Large intestine (tissue), 3 donors: Measurements from ENCODE around the gene APOL4. TPM values are rescaled to one million over a fixed set of nuclear protein-coding genes. Genes with fewer than 3 reads are reported as not detected.
A peak's percentile ranks its signal among the peaks of the same experiment; 100 is the strongest.
"Not testable (repeated sequence)": the region's sequence is repeated elsewhere in the genome, so short reads cannot be mapped to it uniquely, and the experiment has no call there.

Experiments used
- DNase-seq, 2 donors: peaks; one replicate each; pipeline versions ENCODE4 v3.0.0 to v3.0.0-alpha.2; 2013
- H3K27ac ChIP-seq: one replicate; pipeline ENCODE4 v1.5.1; 2013; ENCODE audit warnings: low read length
- H3K27me3 ChIP-seq: 2 replicates; pipeline ENCODE4 v1.6.1; 2013; ENCODE audit warnings: low read length; ENCODE audit not compliant: control insufficient read depth, insufficient read depth
- H3K36me3 ChIP-seq: 2 replicates; pipeline ENCODE4 v1.6.1; 2013; ENCODE audit warnings: low read length; ENCODE audit not compliant: control insufficient read depth, insufficient read depth
- H3K4me1 ChIP-seq: one replicate; pipeline ENCODE4 v1.6.1; 2013; ENCODE audit warnings: low read length; ENCODE audit not compliant: control insufficient read depth, insufficient read depth
- H3K4me3 ChIP-seq: one replicate; pipeline ENCODE4 v1.5.1; 2013; ENCODE audit warnings: low read length
- H3K9me3 ChIP-seq: one replicate; pipeline ENCODE4 v1.6.1; 2013; ENCODE audit warnings: mild to moderate bottlenecking, low read depth, low read length, moderate library complexity; ENCODE audit not compliant: control insufficient read depth
- WGBS: methylation state at CpG from one replicate; pipeline ENCODE4 v1.1.5; 2013; ENCODE audit warnings: low lambda C conversion rate; ENCODE audit not compliant: insufficient coverage; 5-methylcytosine and 5-hydroxymethylcytosine counted together
- polyA plus RNA-seq: library from polyadenylated mRNA; unstranded; fragments of 120-200 nt; gene quantifications from one replicate; pipeline ENCODE4 v1.2.1, GENCODE V29; 2013

Gene APOL4
- polyA plus RNA-seq, 1 donor = 7.8 TPM

GRCh38 chr22:36208162-36208765 is 6.7 kb upstream of the APOL4 start:
- no CpG with 5 or more reads among the region's 1 CpG for WGBS
- Histone ChIP-seq H3K9me3 (peaks cover 8% of the 10 kb centered on the region), H3K27ac (peak overlapping the region; percentile 65), H3K36me3 (no peaks in the 10 kb centered on the region), H3K27me3 (no peaks in the 10 kb centered on the region), H3K4me3 (no peak overlapping the region), H3K4me1 (peaks cover 29% of the 10 kb centered on the region)
- DNase-seq = no peak

- Histone ChIP-seq H3K4me3 (no peak overlapping the region), H3K9me3 (peaks cover 8% of the 10 kb centered on the region), H3K27me3 (no peaks in the 10 kb centered on the region), H3K27ac (no peak overlapping the region), H3K36me3 (no peaks in the 10 kb centered on the region), H3K4me1 (peaks cover 33% of the 10 kb centered on the region)
- WGBS = no CpG with 5 or more reads among the region's 1 CpG
- DNase-seq = no peak
Observed at GRCh38 chr22:36206255-36206654, 4.6 kb upstream of the APOL4 start.

GRCh38 chr22:36205573-36205972 is 4.0 kb upstream of the APOL4 start:
- H3K27me3 ChIP-seq, H3K4me3 ChIP-seq, DNase-seq, H3K9me3 ChIP-seq, H3K27ac ChIP-seq, H3K36me3 ChIP-seq: not testable (repeated sequence)
- WGBS = no CpG with 5 or more reads among the region's 5 CpGs
- H3K4me1 ChIP-seq = peaks cover 33% of the 10 kb centered on the region

- Histone ChIP-seq H3K4me1 (peaks cover 33% of the 10 kb centered on the region), H3K27me3 (no peaks in the 10 kb centered on the region), H3K9me3 (peaks cover 5% of the 10 kb centered on the region), H3K27ac (peak overlapping the region; percentile 63), H3K36me3 (no peaks in the 10 kb centered on the region), H3K4me3 (peak overlapping the region; percentile 8)
- peak in 1 of 2 donors; percentile 64 for DNase-seq
- no CpG with 5 or more reads among the region's 6 CpGs for WGBS
Observed at GRCh38 chr22:36204632-36205015, 3.0 kb upstream of the APOL4 start.

GRCh38 chr22:36204001-36204631 is 2.5 kb upstream of the APOL4 start:
- no peaks in the 10 kb centered on the region for H3K36me3 ChIP-seq
- no peaks in the 10 kb centered on the region for H3K27me3 ChIP-seq
- WGBS = no CpG with 5 or more reads among the region's 8 CpGs
- H3K4me1 ChIP-seq = peaks cover 32% of the 10 kb centered on the region
- DNase-seq = no peak
- H3K4me3 ChIP-seq = peak overlapping the region; percentile 8
- peaks cover 5% of the 10 kb centered on the region for H3K9me3 ChIP-seq
- H3K27ac ChIP-seq = peak overlapping the region; percentile 63

GRCh38 chr22:36203441-36203840 is 1.8 kb upstream of the APOL4 start:
- WGBS = no CpG with 5 or more reads among the region's 7 CpGs
- DNase-seq = peak; percentile 48 to 77
- not testable (repeated sequence) for H3K27me3 ChIP-seq, H3K9me3 ChIP-seq, H3K27ac ChIP-seq, H3K36me3 ChIP-seq, H3K4me3 ChIP-seq
- H3K4me1 ChIP-seq = peaks cover 25% of the 10 kb centered on the region

- WGBS = no CpG with 5 or more reads among the region's 8 CpGs
- H3K4me3 ChIP-seq, H3K27me3 ChIP-seq, H3K27ac ChIP-seq, H3K9me3 ChIP-seq, H3K36me3 ChIP-seq: not testable (repeated sequence)
- peaks cover 26% of the 10 kb centered on the region for H3K4me1 ChIP-seq
- peak; percentile 58 to 79 for DNase-seq
Observed at GRCh38 chr22:36202906-36203305, 1.3 kb upstream of the APOL4 start.

- DNase-seq = not testable (repeated sequence)
Observed at GRCh38 chr22:36201025-36201424, 584 bp downstream of the APOL4 start.

GRCh38 chr22:36199001-36199551 is 2.5 kb downstream of the APOL4 start:
- Histone ChIP-seq H3K4me1 (peaks cover 21% of the 10 kb centered on the region), H3K4me3 (no peak overlapping the region), H3K9me3 (no peaks in the 10 kb centered on the region), H3K36me3 (no peaks in the 10 kb centered on the region), H3K27ac (no peak overlapping the region), H3K27me3 (no peaks in the 10 kb centered on the region)
- WGBS = no CpG with 5 or more reads among the region's 5 CpGs
- no peak for DNase-seq

More at GRCh38 chr22:36201025-36201424, 584 bp downstream of the APOL4 start:
- not testable (repeated sequence) for H3K9me3 ChIP-seq, H3K36me3 ChIP-seq, H3K27me3 ChIP-seq
- H3K27ac ChIP-seq = peak overlapping the region; percentile 59
- peak overlapping the region; percentile 5 for H3K4me3 ChIP-seq
- no CpG with 5 or more reads among the region's 5 CpGs for WGBS
- H3K4me1 ChIP-seq = peaks cover 34% of the 10 kb centered on the region

- Histone ChIP-seq H3K36me3 (no peaks in the 10 kb centered on the region), H3K4me1 (peaks cover 16% of the 10 kb centered on the region), H3K9me3 (no peaks in the 10 kb centered on the region), H3K27me3 (no peaks in the 10 kb centered on the region), H3K27ac (no peak overlapping the region), H3K4me3 (no peak overlapping the region)
- DNase-seq = no peak
- no CpG with 5 or more reads among the region's 3 CpGs for WGBS
Observed at GRCh38 chr22:36198536-36198935, 3.1 kb downstream of the APOL4 start.
